WTC11 (cell line): ENCODE data around the gene LRRC51. TPM values are rescaled to one million over a fixed set of nuclear protein-coding genes. Genes with fewer than 3 reads are reported as not detected.
"Not testable (repeated sequence)": the region's sequence is repeated elsewhere in the genome, so short reads cannot be mapped to it uniquely, and the experiment has no call there.

Experiments used
- ATAC-seq: fragments of 200-7000 bp; cut with Tn5 transposase; 2 replicates; pipeline ENCODE4 v1.10.0; 2021; ENCODE audit warnings: mild to moderate bottlenecking, moderate library complexity
- CTCF ChIA-PET: fragments of 300-600 bp; sonication (Branson Sonifier 250); formaldehyde crosslinking; loops from one replicate; lab custom pipeline; 2021; ENCODE audit warnings: antibody characterized with exemption; lab: Charles Lee
- POLR2A ChIA-PET: fragments of 350-600 bp; sonication (Branson Sonifier 250); formaldehyde crosslinking; loops from one replicate; lab custom pipeline; 2021; ENCODE audit warnings: antibody characterized with exemption; lab: Charles Lee
- DNase-seq: peaks from one replicate; pipeline ENCODE4 v3.0.0; 2021; ENCODE audit warnings: low spot score
- H3K27ac Mint-ChIP-seq: 2 replicates; pipeline ENCODE4 v1.8.0; 2021; ENCODE audit warnings: mixed read lengths
- H3K27me3 Mint-ChIP-seq: 2 replicates; pipeline ENCODE4 v1.8.0; 2021; ENCODE audit warnings: low read depth, mild to moderate bottlenecking, moderate library complexity, mixed read lengths
- H3K36me3 Mint-ChIP-seq: 2 replicates; pipeline ENCODE4 v1.8.0; 2021; ENCODE audit warnings: mixed read lengths
- H3K4me1 Mint-ChIP-seq: 2 replicates; pipeline ENCODE4 v1.8.0; 2022; ENCODE audit warnings: mixed read lengths
- H3K4me3 Mint-ChIP-seq: 2 replicates; pipeline ENCODE4 v1.8.0; 2021; ENCODE audit warnings: mild to moderate bottlenecking, moderate library complexity, mixed read lengths
- H3K9me3 Mint-ChIP-seq: 2 replicates; pipeline ENCODE4 v1.8.0; 2021; ENCODE audit warnings: mixed read lengths
- CDX4 ChIP-seq: fragments of 250-450 bp; sonication (Bioruptor Pico); IDR thresholded peaks from 2 replicates; pipeline ENCODE4 v1.9.0; 2021; ENCODE audit warnings: moderate library complexity, mild to moderate bottlenecking, inconsistent platforms, borderline replicate concordance
- CTCF ChIP-seq: fragments of 200-600 bp; IDR thresholded peaks from 2 replicates; pipeline ENCODE4 v1.8.0; 2022; ENCODE audit warnings: antibody characterized with exemption
- NFE2L1 ChIP-seq: sonication (generic); formaldehyde crosslinking; IDR thresholded peaks from 2 replicates; pipeline ENCODE4 v1.8.1; 2023; ENCODE audit warnings: missing genetic modification reagents
- ZBTB21 ChIP-seq: sonication (generic); formaldehyde crosslinking; IDR thresholded peaks from 2 replicates; pipeline ENCODE4 v1.8.1; 2023; ENCODE audit warnings: mild to moderate bottlenecking, missing genetic modification reagents, borderline replicate concordance
- ZNF219 ChIP-seq: sonication (generic); formaldehyde crosslinking; IDR thresholded peaks from 2 replicates; pipeline ENCODE4 v1.8.0; 2023; ENCODE audit warnings: missing genetic modification reagents, mild to moderate bottlenecking, borderline replicate concordance
- ZNF317 ChIP-seq: sonication (generic); formaldehyde crosslinking; IDR thresholded peaks from 2 replicates; pipeline ENCODE4 v1.8.1; 2023; ENCODE audit warnings: low read depth, mild to moderate bottlenecking, moderate library complexity, missing genetic modification reagents, borderline replicate concordance
- ZNF425 ChIP-seq: fragments of 250-450 bp; sonication (Bioruptor Pico); conservative IDR thresholded peaks from 2 replicates; pipeline ENCODE4 v1.9.0; 2021; ENCODE audit warnings: mild to moderate bottlenecking
- total RNA-seq: library from RNA; stranded (reverse); gene quantifications from 3 replicates; pipeline ENCODE4 v1.2.3, GENCODE V29; 2021

The LRRC51 gene
- total RNA-seq, 1 experiment from 2014 or later, result 5.3 TPM

- TF ChIP-seq ZNF425, result no peak
- no peak for TF ChIP-seq NFE2L1 (CRISPR knock-in tag)
- no peak for TF ChIP-seq ZNF219 (CRISPR knock-in tag)
Measured at GRCh38 chr11:72129381-72129780, 48.7 kb downstream of the LRRC51 start (continued).

- Mint-ChIP-seq H3K27me3 (peaks cover 53% of the 10 kb centered on the region), H3K4me1 (no peaks in the 10 kb centered on the region), H3K27ac (no peak overlapping the region), H3K9me3 (peaks cover 27% of the 10 kb centered on the region), H3K36me3 (peaks cover 18% of the 10 kb centered on the region)
- ATAC-seq (no peak), DNase-seq (no peak)
- POLR2A ChIA-PET, result no interaction called here
- TF ChIP-seq CDX4, result no peak
- TF ChIP-seq, all 79 proteins: peak for 0
- CTCF ChIA-PET, result no interaction called here
- H3K4me3 Mint-ChIP-seq, result no peak overlapping the region
Measured at GRCh38 chr11:72132646-72133045, 52.0 kb downstream of the LRRC51 start.

- CTCF ChIA-PET, H3K9me3 Mint-ChIP-seq, DNase-seq, H3K4me1 Mint-ChIP-seq, H3K4me3 Mint-ChIP-seq, ATAC-seq, H3K36me3 Mint-ChIP-seq, POLR2A ChIA-PET, H3K27ac Mint-ChIP-seq: not testable (repeated sequence)
- H3K27me3 Mint-ChIP-seq, result peaks cover 40% of the 10 kb centered on the region
Measured at GRCh38 chr11:72135473-72135872, 54.8 kb downstream of the LRRC51 start, which contains the start of gene FOLR3. Gene FOLR3, plus strand, starts transcription at chr11:72135725. Its CDS starts 228 bp downstream, at chr11:72135953.

- H3K36me3 Mint-ChIP-seq, result no peaks in the 10 kb centered on the region
- ChIA-PET POLR2A (no interaction called here), CTCF (interaction anchor here (1.2 kb wide), 1 partner anchor 111 kb away, joined by 3 read pairs; no protein-coding TSS in a partner anchor)
- H3K27ac Mint-ChIP-seq, result no peak overlapping the region
- TF ChIP-seq CTCF, result no peak
- H3K9me3 Mint-ChIP-seq, result no peaks in the 10 kb centered on the region; the same call in 1 of the 2 replicates
- H3K4me1 Mint-ChIP-seq, result no peaks in the 10 kb centered on the region
- no peak overlapping the region for H3K4me3 Mint-ChIP-seq
- peaks cover 36% of the 10 kb centered on the region for H3K27me3 Mint-ChIP-seq
- DNase-seq, result no peak
- ATAC-seq, result no peak
Measured at GRCh38 chr11:72135891-72136683, 55.4 kb downstream of the LRRC51 start.

- no peak overlapping the region for H3K27ac Mint-ChIP-seq
- ATAC-seq (no peak), DNase-seq (no peak)
- TF ChIP-seq ZBTB21 (CRISPR knock-in tag), result no peak
- 0 out of 2 replicates have a peak, but pooled peaks have one; percentile 43 for TF ChIP-seq ZNF317 (CRISPR knock-in tag)
- peaks cover 36% of the 10 kb centered on the region for H3K27me3 Mint-ChIP-seq
- no peaks in the 10 kb centered on the region for H3K36me3 Mint-ChIP-seq
- ChIA-PET POLR2A (no interaction called here), CTCF (interaction anchor here (1.2 kb wide), 1 partner anchor 111 kb away, joined by 3 read pairs; no protein-coding TSS in a partner anchor)
- no peaks in the 10 kb centered on the region for H3K9me3 Mint-ChIP-seq
- H3K4me1 Mint-ChIP-seq, result no peaks in the 10 kb centered on the region
- no peak overlapping the region for H3K4me3 Mint-ChIP-seq
Measured at GRCh38 chr11:72136684-72137262, 56.1 kb downstream of the LRRC51 start.
